H1 (cell line): ENCODE results near the gene RNASE13. TPM values are rescaled to one million over a fixed set of nuclear protein-coding genes. Genes with fewer than 3 reads are reported as not detected.

ENCODE experiments used
- BCL11A ChIP-seq, 2 experiments: IDR thresholded peaks; one replicate each; pipeline ENCODE4 v1.6.1; 2011; ENCODE audit warnings: low read depth in 2 of 2, low read length in 2 of 2, mild to moderate bottlenecking in 2 of 2
- CBX5 ChIP-seq: fragments of 300-800, 300-1000 bp; sonication (generic); IDR thresholded peaks from 2 replicates; pipeline ENCODE4 v1.7.1; 2016; ENCODE audit warnings: antibody characterized with exemption, low read length, low read depth
- EGR1 ChIP-seq: IDR thresholded peaks from 2 replicates; pipeline ENCODE4 v1.6.1; 2011; ENCODE audit warnings: low read depth, low read length, borderline replicate concordance
- GABPA ChIP-seq: IDR thresholded peaks from 2 replicates; pipeline ENCODE4 v1.6.1; 2011; ENCODE audit warnings: mild to moderate bottlenecking, low read length, moderate library complexity, borderline replicate concordance; ENCODE audit not compliant: insufficient read depth
- KDM4A ChIP-seq: IDR thresholded peaks from one replicate; pipeline ENCODE4 v1.7.1; 2012; ENCODE audit warnings: low read depth, mild to moderate bottlenecking, moderate library complexity, low read length, inconsistent platforms; ENCODE audit not compliant: severe bottlenecking
- MAX ChIP-seq: IDR thresholded peaks from 2 replicates; pipeline ENCODE4 v1.6.1; 2012; ENCODE audit warnings: inconsistent platforms
- SAP30 ChIP-seq: fragments of 300-600 bp; sonication (generic); IDR thresholded peaks from 2 replicates; pipeline ENCODE4 v1.7.1; 2012; ENCODE audit warnings: low read length, moderate library complexity, mild to moderate bottlenecking, inconsistent platforms; ENCODE audit not compliant: insufficient read depth, insufficient replicate concordance
- SIN3A ChIP-seq, 2 experiments: IDR thresholded peaks in 1 of 2; conservative IDR thresholded peaks in 1 of 2; 2 replicates each; pipeline ENCODE4 v1.6.1; 2011 to 2012; ENCODE audit warnings: low read length in 2 of 2, improper control_type of control experiment in 1 of 2, low read depth in 1 of 2, mild to moderate bottlenecking in 1 of 2
- TCF12 ChIP-seq: IDR thresholded peaks from 2 replicates; pipeline ENCODE4 v1.6.1; 2011; ENCODE audit warnings: low read depth, mild to moderate bottlenecking, low read length
- USF2 ChIP-seq: IDR thresholded peaks from 2 replicates; pipeline ENCODE4 v1.6.1; 2011; ENCODE audit warnings: low read length, improper control_type of control experiment
- ZNF274 ChIP-seq: IDR thresholded peaks from 2 replicates; pipeline ENCODE4 v1.7.0; 2012; ENCODE audit warnings: low read length, borderline replicate concordance; ENCODE audit errors: extremely low read depth
- polyA plus RNA-seq, 7 experiments: library from polyadenylated mRNA; depleted of rRNA in 3 of 7; stranded (reverse) in 5 of 7; unstranded in 2 of 7; fragments of >200 nt in 5 of 7; fragments of 200-250 nt in 2 of 7; gene quantifications; 1 replicate in 5 of 7; 2 replicates in 1 of 7; 4 replicates in 1 of 7; pipeline versions ENCODE4 v1.2.1 to v1.2.3, GENCODE V29; 2011 to 2013; ENCODE audit warnings: missing spikeins in 2 of 7, mixed read lengths in 2 of 7
- total RNA-seq: library from RNA; stranded (reverse); fragmentation: NEBNext Ultra II Directional; extraction: Animal tissue kit (Norgen Biotek cat#: 25700); gene quantifications from 2 replicates; pipeline ENCODE4 v1.2.1, GENCODE V29; 2021

The RNASE13 gene
- total and polyA plus RNA-seq, 2 of the 8 experiments (the other 6 are each of a cell fraction or from before 2014, with no cell fraction given): not detected

DNA sequence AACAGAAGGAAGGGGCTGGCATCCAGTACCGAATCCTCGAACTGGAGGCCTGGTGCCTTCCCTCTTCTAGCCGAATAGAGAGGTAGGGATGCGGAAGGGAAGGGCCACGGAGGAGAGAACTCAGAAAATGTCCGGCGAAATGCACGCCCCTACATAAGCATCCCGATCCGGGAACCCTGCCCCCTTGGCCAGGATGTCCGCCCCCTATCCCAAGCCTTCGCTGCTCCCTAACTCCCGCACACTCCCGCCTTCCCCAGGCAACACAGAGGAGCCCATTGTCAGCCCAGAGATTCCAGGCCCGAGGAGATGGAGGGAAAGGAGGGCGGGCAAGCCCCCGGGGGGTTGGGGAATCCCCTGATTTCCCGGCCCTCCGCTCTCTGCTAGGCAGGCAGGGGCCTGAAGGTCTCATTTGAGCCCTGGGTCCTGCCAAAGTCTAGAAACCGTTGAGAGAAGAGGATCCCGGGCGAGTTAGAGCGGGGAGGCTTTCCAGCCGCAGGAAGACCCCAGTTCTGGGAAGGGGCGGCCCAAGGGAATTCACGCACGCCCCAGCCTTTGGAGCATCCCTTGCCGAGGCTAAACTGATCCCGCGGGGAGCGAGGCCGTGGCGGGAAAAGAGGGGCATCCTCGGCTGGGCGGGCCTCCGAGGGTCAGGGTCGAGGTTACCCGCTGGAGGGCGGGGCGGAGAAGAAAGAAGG lies 34.9 kb upstream of the RNASE13 start (continued):
- TF ChIP-seq USF2: no peak
- no peak for TF ChIP-seq ZNF274
- TF ChIP-seq EGR1: no peak
- TF ChIP-seq KDM4A: peak; percentile 4
- peak in 1 of 2 experiments; percentile 74; a peak in 1 of 4 replicates for TF ChIP-seq SIN3A (conservative IDR thresholded peaks at IDR 0.05 in 1 of 2, IDR thresholded peaks at IDR 0.05 in 1 of 2; ENCODE audit: low read depth in 1 of 2, low read length in 2 of 2)
- no peak for TF ChIP-seq MAX
- no peak for TF ChIP-seq GABPA
- peak; percentile 73 for TF ChIP-seq SAP30
- TF ChIP-seq BCL11A (IDR thresholded peaks at IDR 0.05; ENCODE audit: low read depth in 2 of 2, low read length in 2 of 2): no peak
- no peak for TF ChIP-seq TCF12
- TF ChIP-seq CBX5: no peak
